Rectal smooth muscle tissue (tissue), 1 donor: ENCODE measurements around the gene GRM7.

Experiments used
- H3K27ac ChIP-seq: one replicate; pipeline ENCODE4 v1.7.0; 2013; ENCODE audit warnings: low read depth, low read length, inconsistent platforms
- H3K27me3 ChIP-seq: one replicate; pipeline ENCODE4 v1.7.0; 2013; ENCODE audit warnings: low read length; ENCODE audit not compliant: control insufficient read depth, insufficient read depth
- H3K36me3 ChIP-seq: one replicate; pipeline ENCODE4 v1.7.0; 2013; ENCODE audit warnings: low read length; ENCODE audit not compliant: control insufficient read depth, insufficient read depth
- H3K4me1 ChIP-seq: one replicate; pipeline ENCODE4 v1.7.0; 2013; ENCODE audit warnings: low read length; ENCODE audit not compliant: control insufficient read depth, insufficient read depth
- H3K4me3 ChIP-seq: one replicate; pipeline ENCODE4 v1.7.0; 2013; ENCODE audit warnings: low read length
- H3K9ac ChIP-seq: one replicate; pipeline ENCODE4 v1.7.0; 2013; ENCODE audit warnings: low read length

Gene GRM7

DNA sequence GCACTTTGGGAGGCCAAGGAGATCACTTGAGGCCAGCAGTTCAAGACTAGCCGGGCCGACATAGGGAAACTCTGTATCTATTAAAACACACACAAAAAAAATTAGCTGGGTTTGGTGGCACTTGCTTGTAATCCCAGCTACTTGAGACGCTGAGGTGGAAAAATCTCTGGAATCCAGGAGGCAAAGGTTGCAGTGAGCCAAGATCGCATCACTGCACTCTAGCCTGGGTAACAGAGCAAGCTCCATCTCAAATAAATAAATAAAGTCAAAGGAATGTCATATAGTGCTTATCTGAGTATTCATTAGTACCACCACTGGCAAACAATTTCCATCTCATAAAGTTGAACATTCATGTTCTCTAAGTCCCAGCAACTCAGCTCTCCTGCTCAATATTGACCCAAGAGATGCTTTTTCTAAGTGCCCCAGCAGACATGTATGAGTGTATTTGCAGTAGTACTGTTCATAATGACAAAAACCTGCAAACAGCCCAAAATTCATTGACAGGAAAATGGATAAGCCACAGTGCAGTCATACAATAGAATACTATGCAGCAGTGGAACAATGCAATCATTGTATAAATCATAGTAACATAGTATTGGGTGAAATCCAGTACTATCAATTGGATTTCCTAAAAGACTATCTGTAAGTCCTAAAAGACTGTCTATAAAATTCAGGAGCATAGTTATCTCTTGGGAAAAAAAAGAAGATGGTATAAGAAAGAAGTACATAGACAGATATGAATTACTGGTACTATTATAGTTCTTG lies 889.2 kb downstream of the GRM7 start:
- H3K27ac ChIP-seq = no peak overlapping the region
- no peak overlapping the region for H3K4me3 ChIP-seq
- H3K27me3 ChIP-seq = no peaks in the 10 kb centered on the region
- no peaks in the 10 kb centered on the region for H3K36me3 ChIP-seq
- H3K9ac ChIP-seq = no peak overlapping the region
- no peaks in the 10 kb centered on the region for H3K4me1 ChIP-seq

DNA sequence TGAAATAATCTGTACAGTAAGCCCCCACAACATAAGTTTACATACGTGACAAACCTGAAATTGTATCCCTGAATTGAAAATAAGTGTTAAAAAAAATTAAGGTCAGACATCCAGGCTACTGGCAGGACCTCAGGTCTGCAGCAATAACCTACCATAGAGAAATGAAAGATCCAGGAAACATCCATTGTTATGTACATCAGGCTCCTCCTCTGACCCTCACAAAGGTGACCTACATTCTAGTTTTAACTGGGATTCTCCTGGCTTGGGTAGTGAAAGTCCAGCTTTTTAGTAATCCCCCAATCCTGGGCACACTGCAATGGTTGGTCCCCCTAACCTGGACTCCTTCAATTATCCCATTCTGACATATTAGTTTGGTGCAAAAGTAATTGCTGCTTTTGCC lies 891.1 kb downstream of the GRM7 start:
- no peaks in the 10 kb centered on the region for H3K36me3 ChIP-seq
- no peaks in the 10 kb centered on the region for H3K27me3 ChIP-seq
- no peak overlapping the region for H3K9ac ChIP-seq
- H3K4me1 ChIP-seq = no peaks in the 10 kb centered on the region
- H3K27ac ChIP-seq = no peak overlapping the region
- no peak overlapping the region for H3K4me3 ChIP-seq

DNA sequence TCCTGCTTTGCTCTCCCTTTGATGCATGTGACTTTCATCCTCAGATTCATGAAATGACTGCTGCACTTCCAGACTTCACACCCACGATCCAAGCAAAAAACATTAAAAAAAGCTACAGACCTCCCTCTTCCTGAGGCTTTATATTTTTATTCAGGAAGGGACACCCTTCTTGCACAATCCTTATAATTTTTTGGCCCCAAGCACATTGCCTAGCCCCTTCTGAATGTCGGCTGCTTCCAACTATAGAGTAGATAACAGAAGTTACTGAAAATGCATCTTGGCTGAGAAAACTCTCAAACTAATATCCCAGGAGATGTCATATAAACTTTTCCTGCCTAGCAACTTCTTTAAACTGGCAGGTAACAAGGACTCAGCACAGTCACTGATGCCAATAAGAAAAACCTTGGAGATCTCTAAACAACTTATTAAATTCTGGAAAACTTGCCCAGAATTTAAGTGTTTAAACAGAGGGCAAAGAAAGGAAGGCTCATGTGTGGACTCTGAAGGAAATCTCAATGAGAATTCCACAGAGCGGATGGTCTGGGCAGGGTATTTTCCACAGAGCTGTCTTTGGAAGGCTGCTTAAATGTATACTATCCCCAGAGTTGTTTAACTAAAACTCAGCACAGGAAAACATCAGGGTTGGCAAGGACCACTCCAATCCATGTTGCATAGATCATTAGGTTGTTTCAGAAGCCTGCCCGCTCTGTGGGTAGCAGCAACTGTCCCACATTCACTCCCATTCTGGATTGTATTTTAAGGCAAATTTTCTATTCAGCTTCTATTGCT lies 893.9 kb downstream of the GRM7 start:
- Histone ChIP-seq H3K27ac (no peak overlapping the region), H3K27me3 (no peaks in the 10 kb centered on the region), H3K36me3 (no peaks in the 10 kb centered on the region), H3K4me1 (no peaks in the 10 kb centered on the region), H3K4me3 (no peak overlapping the region), H3K9ac (no peak overlapping the region)

DNA sequence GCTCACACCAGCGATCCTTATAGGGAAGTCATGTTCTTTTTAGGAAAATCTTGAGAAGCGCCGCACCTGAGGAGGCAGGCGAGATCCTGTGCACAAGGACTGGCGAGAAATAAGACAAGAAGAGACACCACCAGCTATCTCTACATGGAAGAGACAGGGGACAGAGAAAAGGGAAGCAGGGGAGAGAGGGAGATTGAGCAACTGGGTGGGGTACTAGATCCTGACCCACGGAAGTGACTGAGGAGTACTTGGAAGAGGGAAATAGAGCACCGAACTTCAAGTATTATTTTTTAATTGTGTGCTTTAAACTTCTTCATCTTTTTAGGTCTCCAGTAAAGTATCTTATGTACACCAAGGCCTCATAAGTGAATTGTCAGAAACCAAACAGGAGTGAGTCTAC lies 898.7 kb downstream of the GRM7 start:
- H3K27me3 ChIP-seq = no peaks in the 10 kb centered on the region
- H3K36me3 ChIP-seq = no peaks in the 10 kb centered on the region
- no peak overlapping the region for H3K27ac ChIP-seq

DNA sequence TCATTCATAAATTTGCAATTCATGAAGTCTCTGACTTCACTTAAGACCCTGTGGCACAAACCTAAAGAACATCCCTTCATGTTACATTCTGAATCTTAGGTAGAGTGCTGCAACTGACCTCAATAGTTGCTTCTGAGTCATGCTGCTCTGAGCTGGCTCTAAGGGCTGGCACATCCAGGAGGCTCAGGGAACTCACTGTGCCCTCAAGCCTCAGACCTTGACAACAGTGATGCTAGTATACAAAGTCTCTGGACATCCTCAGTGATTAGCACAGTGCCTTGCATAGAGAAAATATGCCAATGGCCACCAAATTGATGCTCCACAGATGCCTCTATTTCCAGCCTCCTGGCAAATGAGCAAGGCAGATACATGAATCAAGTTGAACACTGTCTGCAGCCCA lies 899.8 kb downstream of the GRM7 start:
- Histone ChIP-seq H3K36me3 (no peaks in the 10 kb centered on the region), H3K27ac (no peak overlapping the region), H3K4me3 (no peak overlapping the region), H3K9ac (no peak overlapping the region), H3K4me1 (no peaks in the 10 kb centered on the region), H3K27me3 (no peaks in the 10 kb centered on the region)

More for the DNA sequence above, 898.7 kb downstream of the GRM7 start:
- Histone ChIP-seq H3K4me3 (no peak overlapping the region), H3K4me1 (no peaks in the 10 kb centered on the region), H3K9ac (no peak overlapping the region)

DNA sequence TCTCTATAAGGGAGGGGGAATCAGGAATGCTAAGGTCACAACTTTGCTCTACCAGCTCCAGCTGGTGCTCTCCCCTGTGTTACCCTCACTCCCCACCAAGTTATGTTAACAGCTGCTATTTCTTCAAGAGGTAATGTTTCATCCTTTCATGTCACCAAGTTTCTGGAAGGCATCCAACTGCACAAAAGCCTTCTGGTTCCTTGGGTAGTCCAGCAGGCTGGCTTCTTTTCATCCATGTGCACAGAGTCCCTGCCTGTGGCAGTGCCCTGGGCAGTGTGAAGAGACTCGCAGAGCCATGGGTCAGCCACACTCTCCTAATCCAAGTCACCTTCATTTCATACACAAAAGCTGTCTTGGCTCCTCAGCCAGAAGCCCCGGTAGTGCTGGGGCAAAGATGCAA lies 903.2 kb downstream of the GRM7 start:
- H3K4me1 ChIP-seq = no peaks in the 10 kb centered on the region
- no peaks in the 10 kb centered on the region for H3K27me3 ChIP-seq
- no peak overlapping the region for H3K4me3 ChIP-seq
- H3K36me3 ChIP-seq = no peaks in the 10 kb centered on the region
- no peak overlapping the region for H3K27ac ChIP-seq
- H3K9ac ChIP-seq = no peak overlapping the region

DNA sequence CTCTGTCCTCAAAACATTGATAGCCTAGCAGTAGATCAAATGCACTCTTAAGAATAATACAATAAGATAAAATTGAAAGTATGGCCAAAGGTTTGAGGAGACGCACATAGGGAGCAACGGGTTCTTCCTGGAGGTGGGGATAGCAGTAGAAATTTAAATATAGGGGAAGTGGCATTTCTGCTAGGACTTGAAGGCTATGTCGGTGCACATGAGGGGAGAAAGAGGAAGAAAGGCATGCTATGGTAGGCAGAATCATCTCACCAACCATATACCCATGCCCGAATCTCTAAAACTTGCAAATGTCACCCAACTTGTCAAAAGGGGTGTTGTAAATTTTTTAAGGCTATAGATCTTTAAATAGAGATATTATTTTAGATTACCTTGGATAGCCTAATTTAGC lies 905.6 kb downstream of the GRM7 start:
- no peaks in the 10 kb centered on the region for H3K36me3 ChIP-seq
- H3K9ac ChIP-seq = no peak overlapping the region

DNA sequence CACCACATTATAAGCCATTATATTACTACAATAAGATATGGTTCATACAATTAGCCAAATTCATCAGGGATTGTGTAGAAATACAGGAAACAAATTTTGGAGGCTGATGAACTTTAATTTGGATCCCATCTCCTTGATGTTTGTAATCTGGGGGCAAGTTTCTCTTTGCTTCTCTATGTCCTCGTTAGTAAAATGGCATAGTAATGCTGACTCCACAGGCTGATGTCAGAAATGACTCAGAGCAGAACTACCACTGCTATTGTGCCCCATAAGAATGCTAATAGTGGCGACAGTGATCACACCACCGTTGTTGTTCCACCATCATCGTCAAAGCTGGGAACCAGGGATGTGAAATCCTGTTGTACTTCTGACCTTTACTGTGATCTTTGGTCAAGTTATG lies 918.4 kb downstream of the GRM7 start:
- Histone ChIP-seq H3K27me3 (no peaks in the 10 kb centered on the region), H3K4me3 (no peak overlapping the region), H3K36me3 (no peaks in the 10 kb centered on the region), H3K9ac (no peak overlapping the region), H3K27ac (no peak overlapping the region), H3K4me1 (no peaks in the 10 kb centered on the region)

More for the DNA sequence above, 905.6 kb downstream of the GRM7 start:
- no peak overlapping the region for H3K27ac ChIP-seq
- no peaks in the 10 kb centered on the region for H3K27me3 ChIP-seq
- no peaks in the 10 kb centered on the region for H3K4me1 ChIP-seq
- no peak overlapping the region for H3K4me3 ChIP-seq

DNA sequence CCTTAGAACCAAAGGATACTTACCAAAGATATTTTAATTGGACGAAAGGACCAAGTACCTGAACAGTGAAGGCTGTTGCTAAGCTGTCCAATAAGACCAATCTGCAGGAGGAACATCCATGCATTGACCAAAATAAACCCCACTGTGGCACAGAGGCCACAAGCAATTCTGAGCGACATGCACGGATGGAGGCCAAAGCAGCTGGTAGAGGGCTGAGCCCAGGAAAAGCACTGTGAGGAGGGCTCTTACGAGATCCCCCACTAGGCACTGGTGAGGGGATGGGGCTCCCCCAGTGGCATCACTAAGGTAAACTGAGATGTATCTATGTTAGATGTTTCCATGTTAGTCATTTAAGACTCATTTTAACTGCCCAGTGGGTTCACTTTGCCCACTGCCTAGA lies 920.5 kb downstream of the GRM7 start:
- no peak overlapping the region for H3K9ac ChIP-seq
- no peak overlapping the region for H3K27ac ChIP-seq
- H3K4me1 ChIP-seq = no peaks in the 10 kb centered on the region
- no peak overlapping the region for H3K4me3 ChIP-seq
- H3K36me3 ChIP-seq = no peaks in the 10 kb centered on the region
- H3K27me3 ChIP-seq = no peaks in the 10 kb centered on the region

DNA sequence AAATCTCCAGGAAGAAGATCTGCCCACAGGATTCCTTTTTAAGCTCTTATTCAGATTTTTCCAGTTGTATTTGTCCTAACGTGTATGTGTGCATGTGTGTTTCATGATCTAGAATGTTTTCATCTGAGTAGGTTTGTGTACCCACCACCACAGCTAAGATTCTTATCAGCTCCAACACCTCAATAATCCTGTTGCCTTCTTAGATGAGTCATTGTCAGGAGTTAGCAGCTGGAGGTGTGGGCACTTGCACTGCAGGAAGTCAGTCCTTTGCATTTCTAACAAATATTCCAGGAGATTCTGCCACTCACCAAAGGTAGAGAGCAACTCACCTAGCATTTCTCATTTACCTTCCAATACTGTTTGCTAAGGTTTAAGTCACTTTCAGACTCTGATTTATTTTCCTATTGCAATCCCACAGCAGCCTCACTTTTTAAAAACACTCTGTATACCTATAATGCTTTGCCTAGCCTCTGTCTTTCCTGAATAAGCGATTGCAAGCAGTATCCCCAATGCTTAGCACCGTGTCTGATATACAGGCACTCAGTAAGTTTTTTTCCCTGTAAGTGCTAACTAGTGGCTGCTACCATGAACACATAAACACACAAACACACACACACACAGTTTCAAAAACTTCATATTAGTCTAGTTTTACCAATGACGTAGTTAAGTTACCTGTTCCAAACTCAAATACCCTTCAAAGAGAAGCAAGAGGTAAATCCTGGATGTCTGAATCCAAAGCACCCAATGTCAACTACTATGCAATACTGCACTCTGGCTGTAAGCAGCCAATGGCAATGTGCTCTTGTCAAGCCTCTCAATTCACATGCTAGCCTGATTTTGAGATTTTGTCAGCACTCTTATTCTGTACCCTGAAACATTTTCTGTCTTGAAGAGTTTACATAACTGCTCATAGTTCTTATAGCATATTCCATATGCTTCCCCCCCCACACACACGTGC lies 927.2 kb downstream of the GRM7 start:
- no peak overlapping the region for H3K4me3 ChIP-seq
- no peaks in the 10 kb centered on the region for H3K4me1 ChIP-seq
- H3K27me3 ChIP-seq = no peaks in the 10 kb centered on the region
- no peaks in the 10 kb centered on the region for H3K36me3 ChIP-seq
- H3K27ac ChIP-seq = no peak overlapping the region
- H3K9ac ChIP-seq = no peak overlapping the region

DNA sequence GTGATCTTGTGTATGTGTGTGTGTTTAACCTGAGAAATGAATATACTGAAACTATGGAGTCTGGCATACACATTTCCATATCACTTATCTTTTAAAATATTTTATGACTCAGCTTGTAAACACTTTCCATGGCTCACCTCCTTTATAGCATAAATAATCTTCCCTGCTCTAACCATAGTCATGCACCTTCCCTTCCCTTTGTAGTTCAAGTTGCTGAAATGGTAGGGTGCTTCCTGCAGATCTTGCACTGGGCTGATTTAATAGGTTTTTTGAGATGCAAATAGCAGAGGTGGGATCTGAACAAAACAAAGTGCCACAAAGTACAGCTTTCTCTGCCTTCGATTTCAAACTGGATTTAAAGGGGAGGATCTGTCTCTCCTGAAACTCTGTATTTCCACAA lies 928.0 kb downstream of the GRM7 start:
- no peak overlapping the region for H3K9ac ChIP-seq
- no peaks in the 10 kb centered on the region for H3K27me3 ChIP-seq
- no peak overlapping the region for H3K4me3 ChIP-seq
- no peak overlapping the region for H3K27ac ChIP-seq
- no peaks in the 10 kb centered on the region for H3K36me3 ChIP-seq
- no peaks in the 10 kb centered on the region for H3K4me1 ChIP-seq

DNA sequence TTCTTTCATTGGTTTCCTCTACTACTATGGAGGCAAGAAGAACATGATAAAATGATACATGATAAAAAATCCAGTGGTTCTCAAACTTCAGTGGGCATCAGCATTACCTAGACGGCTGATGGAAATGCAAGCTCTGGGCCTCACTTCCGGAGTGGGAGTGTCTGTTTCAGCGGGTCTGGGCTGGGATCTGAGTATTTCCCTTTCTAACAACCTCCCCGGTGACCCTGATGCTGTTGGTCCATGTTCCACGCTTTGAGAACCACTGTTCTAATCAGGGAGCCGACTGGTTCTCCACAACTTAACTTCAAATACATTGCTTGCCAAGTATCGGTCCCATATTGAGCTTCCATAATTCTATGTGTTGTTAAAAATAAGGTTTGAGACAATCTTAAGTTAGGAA lies 928.4 kb downstream of the GRM7 start:
- Histone ChIP-seq H3K4me3 (no peak overlapping the region), H3K36me3 (no peaks in the 10 kb centered on the region), H3K27ac (no peak overlapping the region), H3K4me1 (no peaks in the 10 kb centered on the region), H3K9ac (no peak overlapping the region), H3K27me3 (no peaks in the 10 kb centered on the region)
